KMS-11 (cell line): ENCODE measurements around the gene CYTH2.

Experiments used
- H2AFZ ChIP-seq: fragments of 200-600 bp; sonication (generic); 2 replicates; pipeline ENCODE4 v1.6.1; 2016; ENCODE audit warnings: antibody characterized with exemption, mixed run types, low read depth
- H3K27ac ChIP-seq: fragments of 200-600 bp; sonication (generic); 2 replicates; pipeline ENCODE4 v1.6.1; 2016; ENCODE audit warnings: mild to moderate bottlenecking, mixed run types
- H3K27me3 ChIP-seq: fragments of 200-600 bp; sonication (generic); 2 replicates; pipeline ENCODE4 v1.6.1; 2017; ENCODE audit warnings: mild to moderate bottlenecking, low read depth, mixed run types, moderate library complexity; ENCODE audit not compliant: insufficient read depth
- H3K36me3 ChIP-seq: fragments of 200-600 bp; sonication (generic); 2 replicates; pipeline ENCODE4 v1.6.1; 2017; ENCODE audit warnings: mild to moderate bottlenecking, mixed run types; ENCODE audit not compliant: insufficient read depth
- H3K4me1 ChIP-seq: fragments of 200-600 bp; sonication (generic); 2 replicates; pipeline ENCODE4 v1.6.1; 2016; ENCODE audit warnings: mild to moderate bottlenecking, low read depth, mixed run types; ENCODE audit not compliant: poor library complexity, severe bottlenecking
- H3K4me2 ChIP-seq: fragments of 200-600 bp; sonication (generic); 2 replicates; pipeline ENCODE4 v1.7.0; 2016; ENCODE audit warnings: mild to moderate bottlenecking, mixed run types
- H3K4me3 ChIP-seq: fragments of 200-600 bp; sonication (generic); IDR thresholded peaks from 2 replicates; pipeline ENCODE4 v1.6.1; 2017; ENCODE audit warnings: low read depth, low read length, mixed read lengths; ENCODE audit not compliant: insufficient read depth
- H3K79me2 ChIP-seq: fragments of 200-600 bp; sonication (generic); 2 replicates; pipeline ENCODE4 v1.6.1; 2016; ENCODE audit warnings: low read depth, mixed run types; ENCODE audit not compliant: insufficient read depth
- H3K9ac ChIP-seq: fragments of 200-600 bp; sonication (generic); 2 replicates; pipeline ENCODE4 v1.6.1; 2016; ENCODE audit warnings: mild to moderate bottlenecking, mixed run types
- H4K20me1 ChIP-seq: fragments of 200-600 bp; sonication (generic); 2 replicates; pipeline ENCODE4 v1.6.1; 2016; ENCODE audit warnings: mild to moderate bottlenecking, mixed run types; ENCODE audit not compliant: insufficient read depth
- TF ChIP-seq, protein P1 (sequence below): fragments of 200-600 bp; sonication (generic); conservative IDR thresholded peaks from 2 replicates; pipeline ENCODE4 v1.6.1; 2017; ENCODE audit warnings: low read depth, mild to moderate bottlenecking, antibody characterized with exemption, low read length, moderate library complexity, mixed read lengths

CYTH2 gene

DNA sequence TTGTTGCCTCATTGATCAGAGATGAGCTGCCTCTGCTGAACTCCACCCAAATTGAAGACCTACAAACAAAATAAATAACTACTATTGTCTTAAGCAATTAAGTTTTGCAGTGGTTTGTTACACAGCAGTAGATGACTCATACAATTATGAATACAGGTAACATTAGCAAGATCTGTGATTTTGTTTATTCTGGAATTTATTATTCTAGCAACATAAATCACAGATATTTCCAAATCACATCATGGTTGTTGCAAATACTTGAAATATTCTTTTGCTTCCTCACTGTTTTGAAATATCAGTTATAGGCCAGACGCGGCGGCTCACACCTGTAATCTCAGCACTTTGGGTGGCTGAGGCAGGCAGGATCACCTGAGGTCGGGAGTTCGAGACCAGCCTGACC is 55.6 kb downstream of the CYTH2 start:
- Histone ChIP-seq H3K4me1 (no peaks in the 10 kb centered on the region), H4K20me1 (no peaks in the 10 kb centered on the region), H3K27me3 (peaks cover 79% of the 10 kb centered on the region), H3K27ac (no peak overlapping the region), H3K36me3 (no peaks in the 10 kb centered on the region), H3K4me2 (no peak overlapping the region), H3K4me3 (no peak overlapping the region), H3K79me2 (no peaks in the 10 kb centered on the region), H2AFZ (no peak overlapping the region), H3K9ac (no peak overlapping the region)
- TF ChIP-seq, protein P1, sequence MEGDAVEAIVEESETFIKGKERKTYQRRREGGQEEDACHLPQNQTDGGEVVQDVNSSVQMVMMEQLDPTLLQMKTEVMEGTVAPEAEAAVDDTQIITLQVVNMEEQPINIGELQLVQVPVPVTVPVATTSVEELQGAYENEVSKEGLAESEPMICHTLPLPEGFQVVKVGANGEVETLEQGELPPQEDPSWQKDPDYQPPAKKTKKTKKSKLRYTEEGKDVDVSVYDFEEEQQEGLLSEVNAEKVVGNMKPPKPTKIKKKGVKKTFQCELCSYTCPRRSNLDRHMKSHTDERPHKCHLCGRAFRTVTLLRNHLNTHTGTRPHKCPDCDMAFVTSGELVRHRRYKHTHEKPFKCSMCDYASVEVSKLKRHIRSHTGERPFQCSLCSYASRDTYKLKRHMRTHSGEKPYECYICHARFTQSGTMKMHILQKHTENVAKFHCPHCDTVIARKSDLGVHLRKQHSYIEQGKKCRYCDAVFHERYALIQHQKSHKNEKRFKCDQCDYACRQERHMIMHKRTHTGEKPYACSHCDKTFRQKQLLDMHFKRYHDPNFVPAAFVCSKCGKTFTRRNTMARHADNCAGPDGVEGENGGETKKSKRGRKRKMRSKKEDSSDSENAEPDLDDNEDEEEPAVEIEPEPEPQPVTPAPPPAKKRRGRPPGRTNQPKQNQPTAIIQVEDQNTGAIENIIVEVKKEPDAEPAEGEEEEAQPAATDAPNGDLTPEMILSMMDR = no peak

DNA sequence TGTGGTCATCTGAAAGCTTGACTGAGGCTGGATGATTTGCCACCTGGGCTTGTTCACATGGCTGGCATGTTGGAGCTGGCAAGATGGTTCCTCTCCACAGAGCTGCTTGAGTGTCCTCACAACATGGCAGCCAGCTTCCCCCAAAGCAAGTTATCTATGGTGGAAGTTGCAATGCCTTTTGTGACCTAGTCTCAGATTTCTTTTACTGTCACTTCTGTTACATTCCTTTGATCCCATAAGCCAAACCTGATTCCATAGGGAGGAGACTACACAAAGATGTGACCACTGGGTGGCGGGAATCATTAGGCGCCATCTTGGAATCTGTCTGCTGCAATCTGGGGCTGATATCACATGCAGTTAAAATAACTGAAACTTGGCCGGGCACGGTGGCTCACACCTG is 60.0 kb downstream of the CYTH2 start:
- Histone ChIP-seq H3K4me3 (no peak overlapping the region), H4K20me1 (no peaks in the 10 kb centered on the region), H3K36me3 (no peaks in the 10 kb centered on the region), H3K27me3 (peaks cover 87% of the 10 kb centered on the region), H2AFZ (no peak overlapping the region), H3K4me2 (no peak overlapping the region), H3K79me2 (no peaks in the 10 kb centered on the region), H3K27ac (no peak overlapping the region), H3K9ac (no peak overlapping the region), H3K4me1 (no peaks in the 10 kb centered on the region)
- TF ChIP-seq, protein P1 = no peak

DNA sequence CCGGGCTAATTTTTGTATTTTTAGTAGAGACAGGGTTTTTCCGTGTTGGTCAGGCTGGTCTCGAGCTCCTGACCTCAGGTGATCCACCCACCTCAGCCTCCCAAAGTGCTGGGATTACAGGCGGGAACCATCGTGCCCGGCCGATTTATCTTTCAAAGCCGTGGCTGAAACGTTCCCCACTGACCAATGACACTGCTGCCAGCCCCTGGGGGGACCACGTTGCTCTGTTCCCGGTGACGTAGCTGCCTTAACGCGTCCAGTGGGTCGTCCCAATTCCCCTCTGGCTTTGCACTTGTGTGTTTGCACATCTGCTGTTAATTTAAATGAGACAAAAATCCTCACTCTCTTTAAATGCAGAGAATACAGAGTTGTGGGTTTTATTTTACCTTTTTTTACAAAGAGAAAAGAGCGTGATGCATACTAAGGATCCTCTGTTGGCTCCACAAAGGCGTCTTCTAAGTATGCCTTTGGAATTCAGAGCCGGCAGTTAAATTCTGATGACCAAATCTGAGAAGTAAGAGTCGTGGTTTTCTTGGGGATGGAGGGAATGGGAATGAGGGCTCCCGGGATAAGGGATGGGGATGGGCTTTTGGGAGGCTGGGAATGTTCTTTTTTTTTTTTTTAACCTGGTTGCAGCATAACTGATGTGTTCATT is 61.0 kb downstream of the CYTH2 start:
- peaks cover 90% of the 10 kb centered on the region for H3K27me3 ChIP-seq
- TF ChIP-seq, protein P1 = no peak
- no peaks in the 10 kb centered on the region for H3K36me3 ChIP-seq
- no peaks in the 10 kb centered on the region for H4K20me1 ChIP-seq
- no peaks in the 10 kb centered on the region for H3K79me2 ChIP-seq
- no peak overlapping the region for H3K4me3 ChIP-seq
- H3K27ac ChIP-seq = no peak overlapping the region
- no peak overlapping the region for H3K4me2 ChIP-seq
- H3K9ac ChIP-seq = no peak overlapping the region
- no peak overlapping the region for H2AFZ ChIP-seq
- H3K4me1 ChIP-seq = no peaks in the 10 kb centered on the region

DNA sequence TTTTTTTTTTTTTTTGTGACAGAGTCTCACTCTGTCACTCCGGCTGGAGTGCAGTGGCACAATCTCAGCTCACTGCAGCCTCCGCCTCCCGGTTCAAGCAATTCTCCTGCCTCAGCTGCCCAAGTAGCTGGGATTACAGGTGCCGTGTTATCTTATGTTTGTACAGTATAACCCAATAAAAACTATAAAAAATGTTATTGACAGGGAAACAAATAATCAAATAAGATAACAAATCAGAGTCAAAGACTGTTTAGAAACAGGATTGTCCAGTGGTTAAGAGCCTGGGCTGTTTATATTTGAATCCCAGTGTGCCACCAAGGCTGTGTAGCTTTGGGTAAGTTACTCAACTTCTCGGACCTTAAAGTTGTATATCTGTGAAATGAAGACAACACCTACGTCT is 61.6 kb downstream of the CYTH2 start:
- Histone ChIP-seq H3K4me1 (no peaks in the 10 kb centered on the region), H4K20me1 (no peaks in the 10 kb centered on the region), H2AFZ (no peak overlapping the region), H3K4me3 (no peak overlapping the region), H3K79me2 (no peaks in the 10 kb centered on the region), H3K27ac (no peak overlapping the region), H3K27me3 (peaks cover 91% of the 10 kb centered on the region), H3K9ac (no peak overlapping the region), H3K36me3 (no peaks in the 10 kb centered on the region), H3K4me2 (no peak overlapping the region)
- TF ChIP-seq, protein P1 = no peak
